ENCODE results near the gene COL4A6. TPM values are rescaled to one million over a fixed set of nuclear protein-coding genes. Genes with fewer than 3 reads are reported as not detected.

COL4A6 gene
- total RNA-seq, 1 experiment from 2014 or later = 0.28 TPM

GRCh38 chrX:108216405-108216804 lies 221.8 kb downstream of the COL4A6 start:
- Histone ChIP-seq H3K27ac (ENCODE audit: low read length) (no peak overlapping the region), H3K27me3 (ENCODE audit: control insufficient read depth, insufficient read depth, low read length) (no peaks in the 10 kb centered on the region), H3K4me3 (ENCODE audit: low read depth in 2 of 2, low read length in 2 of 2) (no peak overlapping the region), H3K4me1 (ENCODE audit: control insufficient read depth, insufficient read depth, low read length) (no peaks in the 10 kb centered on the region), H3K9me3 (ENCODE audit: control insufficient read depth, insufficient read depth, low read depth, low read length) (no peaks in the 10 kb centered on the region), H3K36me3 (ENCODE audit: control insufficient read depth, insufficient read depth, low read length) (no peaks in the 10 kb centered on the region)
- intact Hi-C loops (cut with micrococcal nuclease; ENCODE audit: unreplicated experiment) = no loop called here
- ChIA-PET POLR2A (no interaction called here), CTCF (no interaction called here)
- no TSS peak for BruUV-seq (replicated peaks)
- DNase-seq (ENCODE audit: low read depth, low spot score) = no peak
- no peak for TF ChIP-seq CTCF (IDR thresholded peaks at IDR 0.05)
- no peak for TF ChIP-seq POLR2AphosphoS5 (IDR thresholded peaks at IDR 0.05; ENCODE audit: low read depth, low read length)
- no peak for TF ChIP-seq TCF7L2 (IDR thresholded peaks at IDR 0.05; ENCODE audit: low read depth, low read length)
- no peak for TF ChIP-seq SIN3A (IDR thresholded peaks at IDR 0.05; ENCODE audit: borderline replicate concordance, insufficient read depth, low read depth, low read length)
- TF ChIP-seq REST (IDR thresholded peaks at IDR 0.05; ENCODE audit: insufficient read depth in 1 of 2, low read depth in 2 of 2, low read length in 1 of 2) = no peak
- no peak for ATAC-seq
- in situ Hi-C loops (cut with HindIII; ENCODE audit: low pct_unique_long_range_greater_than_20kb, low sequenced_read_pairs) = no loop called here

- intact Hi-C loops (cut with micrococcal nuclease; ENCODE audit: unreplicated experiment) (no loop called here), in situ Hi-C loops (cut with HindIII; ENCODE audit: low pct_unique_long_range_greater_than_20kb, low sequenced_read_pairs) (no loop called here)
- no peaks in the 10 kb centered on the region for H3K36me3 ChIP-seq (ENCODE audit: control insufficient read depth, insufficient read depth, low read length)
- H3K27me3 ChIP-seq (ENCODE audit: control insufficient read depth, insufficient read depth, low read length) = no peaks in the 10 kb centered on the region
- H3K4me3 ChIP-seq (ENCODE audit: low read depth in 2 of 2, low read length in 2 of 2) = no peak overlapping the region
- ATAC-seq (no peak), DNase-seq (ENCODE audit: low read depth, low spot score) (no peak)
- TF ChIP-seq CTCF (IDR thresholded peaks at IDR 0.05) = no peak
- no peak for TF ChIP-seq SIN3A (IDR thresholded peaks at IDR 0.05; ENCODE audit: borderline replicate concordance, insufficient read depth, low read depth, low read length)
- no peak for TF ChIP-seq REST (IDR thresholded peaks at IDR 0.05; ENCODE audit: insufficient read depth in 1 of 2, low read depth in 2 of 2, low read length in 1 of 2)
- no peak for TF ChIP-seq TCF7L2 (IDR thresholded peaks at IDR 0.05; ENCODE audit: low read depth, low read length)
- TF ChIP-seq POLR2AphosphoS5 (IDR thresholded peaks at IDR 0.05; ENCODE audit: low read depth, low read length) = no peak
- CTCF ChIA-PET = no interaction called here
- POLR2A ChIA-PET = no interaction called here
- H3K27ac ChIP-seq (ENCODE audit: low read length) = no peak overlapping the region
- no TSS peak for BruUV-seq (replicated peaks)
- H3K4me1 ChIP-seq (ENCODE audit: control insufficient read depth, insufficient read depth, low read length) = no peaks in the 10 kb centered on the region
- H3K9me3 ChIP-seq (ENCODE audit: control insufficient read depth, insufficient read depth, low read depth, low read length) = no peaks in the 10 kb centered on the region
Observed at GRCh38 chrX:108211301-108211700, 226.9 kb downstream of the COL4A6 start.
